KMS-11 (cell line): ENCODE measurements around the gene POLR3GL.
"Not testable (repeated sequence)": the region's sequence is repeated elsewhere in the genome, so short reads cannot be mapped to it uniquely, and the experiment has no call there.

ENCODE experiments used
- H2AFZ ChIP-seq: fragments of 200-600 bp; sonication (generic); 2 replicates; pipeline ENCODE4 v1.6.1; 2016; ENCODE audit warnings: antibody characterized with exemption, mixed run types, low read depth
- H3K27ac ChIP-seq: fragments of 200-600 bp; sonication (generic); 2 replicates; pipeline ENCODE4 v1.6.1; 2016; ENCODE audit warnings: mild to moderate bottlenecking, mixed run types
- H3K27me3 ChIP-seq: fragments of 200-600 bp; sonication (generic); 2 replicates; pipeline ENCODE4 v1.6.1; 2017; ENCODE audit warnings: mild to moderate bottlenecking, low read depth, mixed run types, moderate library complexity; ENCODE audit not compliant: insufficient read depth
- H3K36me3 ChIP-seq: fragments of 200-600 bp; sonication (generic); 2 replicates; pipeline ENCODE4 v1.6.1; 2017; ENCODE audit warnings: mild to moderate bottlenecking, mixed run types; ENCODE audit not compliant: insufficient read depth
- H3K4me1 ChIP-seq: fragments of 200-600 bp; sonication (generic); 2 replicates; pipeline ENCODE4 v1.6.1; 2016; ENCODE audit warnings: mild to moderate bottlenecking, low read depth, mixed run types; ENCODE audit not compliant: poor library complexity, severe bottlenecking
- H3K4me2 ChIP-seq: fragments of 200-600 bp; sonication (generic); 2 replicates; pipeline ENCODE4 v1.7.0; 2016; ENCODE audit warnings: mild to moderate bottlenecking, mixed run types
- H3K4me3 ChIP-seq: fragments of 200-600 bp; sonication (generic); IDR thresholded peaks from 2 replicates; pipeline ENCODE4 v1.6.1; 2017; ENCODE audit warnings: low read depth, low read length, mixed read lengths; ENCODE audit not compliant: insufficient read depth
- H3K79me2 ChIP-seq: fragments of 200-600 bp; sonication (generic); 2 replicates; pipeline ENCODE4 v1.6.1; 2016; ENCODE audit warnings: low read depth, mixed run types; ENCODE audit not compliant: insufficient read depth
- H3K9ac ChIP-seq: fragments of 200-600 bp; sonication (generic); 2 replicates; pipeline ENCODE4 v1.6.1; 2016; ENCODE audit warnings: mild to moderate bottlenecking, mixed run types
- H4K20me1 ChIP-seq: fragments of 200-600 bp; sonication (generic); 2 replicates; pipeline ENCODE4 v1.6.1; 2016; ENCODE audit warnings: mild to moderate bottlenecking, mixed run types; ENCODE audit not compliant: insufficient read depth
- TF ChIP-seq, protein P1 (sequence below): fragments of 200-600 bp; sonication (generic); conservative IDR thresholded peaks from 2 replicates; pipeline ENCODE4 v1.6.1; 2017; ENCODE audit warnings: low read depth, mild to moderate bottlenecking, antibody characterized with exemption, low read length, moderate library complexity, mixed read lengths

The POLR3GL gene

DNA sequence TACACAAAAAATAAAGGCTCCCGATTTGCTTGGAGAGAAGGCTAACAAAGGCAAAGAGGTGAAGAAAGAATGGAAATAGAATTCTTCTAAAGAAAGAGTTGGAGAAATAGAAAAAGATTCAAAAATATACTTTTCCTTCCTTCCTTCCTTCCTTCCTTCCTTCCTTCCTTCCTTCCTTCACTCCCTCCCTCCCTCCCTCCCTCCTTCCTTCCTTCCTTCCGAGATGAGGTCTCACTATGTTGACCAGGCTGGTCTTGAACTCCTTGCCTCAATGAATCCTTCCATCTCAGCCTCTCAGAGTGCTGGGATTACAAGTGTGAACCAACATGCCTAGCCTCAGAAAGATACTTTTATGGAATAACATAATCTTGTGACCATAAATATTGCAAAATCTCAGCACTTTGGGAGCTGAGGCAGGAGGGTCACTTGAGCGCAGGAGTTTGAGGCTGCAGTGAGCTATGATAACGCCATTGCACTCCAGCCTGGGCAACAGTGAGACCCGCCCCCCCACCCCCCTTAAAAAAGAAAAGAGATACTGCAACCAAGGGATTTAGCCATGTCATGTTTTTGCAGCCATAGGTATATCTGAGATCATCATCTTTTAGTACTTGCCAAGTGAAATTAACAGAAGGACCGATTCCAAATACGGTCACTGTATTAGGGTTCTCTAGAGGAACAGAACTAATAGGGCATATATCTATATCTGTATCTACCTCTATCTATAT is 58.1 kb downstream of the POLR3GL start:
- no peaks in the 10 kb centered on the region for H4K20me1 ChIP-seq
- no peak overlapping the region for H3K4me2 ChIP-seq
- H3K4me1 ChIP-seq = peaks cover 8% of the 10 kb centered on the region
- H3K79me2 ChIP-seq = no peaks in the 10 kb centered on the region
- no peak overlapping the region for H3K4me3 ChIP-seq
- no peak overlapping the region for H3K9ac ChIP-seq
- H3K36me3 ChIP-seq = no peaks in the 10 kb centered on the region
- TF ChIP-seq, protein P1, sequence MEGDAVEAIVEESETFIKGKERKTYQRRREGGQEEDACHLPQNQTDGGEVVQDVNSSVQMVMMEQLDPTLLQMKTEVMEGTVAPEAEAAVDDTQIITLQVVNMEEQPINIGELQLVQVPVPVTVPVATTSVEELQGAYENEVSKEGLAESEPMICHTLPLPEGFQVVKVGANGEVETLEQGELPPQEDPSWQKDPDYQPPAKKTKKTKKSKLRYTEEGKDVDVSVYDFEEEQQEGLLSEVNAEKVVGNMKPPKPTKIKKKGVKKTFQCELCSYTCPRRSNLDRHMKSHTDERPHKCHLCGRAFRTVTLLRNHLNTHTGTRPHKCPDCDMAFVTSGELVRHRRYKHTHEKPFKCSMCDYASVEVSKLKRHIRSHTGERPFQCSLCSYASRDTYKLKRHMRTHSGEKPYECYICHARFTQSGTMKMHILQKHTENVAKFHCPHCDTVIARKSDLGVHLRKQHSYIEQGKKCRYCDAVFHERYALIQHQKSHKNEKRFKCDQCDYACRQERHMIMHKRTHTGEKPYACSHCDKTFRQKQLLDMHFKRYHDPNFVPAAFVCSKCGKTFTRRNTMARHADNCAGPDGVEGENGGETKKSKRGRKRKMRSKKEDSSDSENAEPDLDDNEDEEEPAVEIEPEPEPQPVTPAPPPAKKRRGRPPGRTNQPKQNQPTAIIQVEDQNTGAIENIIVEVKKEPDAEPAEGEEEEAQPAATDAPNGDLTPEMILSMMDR = no peak
- no peak overlapping the region for H3K27ac ChIP-seq
- H2AFZ ChIP-seq = no peak overlapping the region
- H3K27me3 ChIP-seq = no peaks in the 10 kb centered on the region

DNA sequence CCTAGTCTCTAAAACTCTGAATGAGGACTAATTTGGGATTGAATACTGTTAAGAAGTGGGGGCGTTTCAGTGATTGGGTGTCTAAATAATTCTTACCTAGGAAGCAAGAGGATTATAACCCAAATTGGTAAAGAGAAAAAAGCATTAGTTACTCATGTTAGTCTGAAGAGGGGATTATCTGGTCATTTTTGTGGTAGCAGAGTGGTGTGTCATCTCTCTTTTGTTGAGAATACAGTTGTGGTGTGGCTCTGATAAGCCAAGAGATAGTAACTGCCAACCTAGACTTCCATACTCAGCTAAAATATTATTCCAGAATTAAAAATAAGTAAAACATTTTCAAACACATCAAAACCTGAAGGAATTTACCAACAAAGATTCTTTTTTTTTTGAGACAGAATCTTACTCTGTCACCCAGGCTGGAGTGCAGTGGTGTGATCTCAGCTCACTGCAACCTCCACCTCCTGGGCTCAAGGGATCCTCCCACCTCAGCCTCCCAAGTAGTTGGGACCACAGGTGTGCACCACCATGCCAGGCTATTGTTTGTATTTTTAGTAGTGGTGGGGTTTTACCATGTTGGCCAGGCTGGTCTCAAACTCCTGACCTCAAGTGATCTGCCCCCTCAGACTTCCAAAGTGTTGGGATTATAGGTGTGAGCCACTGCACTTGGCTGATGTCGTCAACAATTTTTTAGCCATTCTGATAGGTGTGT is 61.5 kb downstream of the POLR3GL start:
- not testable (repeated sequence) for H3K27ac ChIP-seq, H3K9ac ChIP-seq, H2AFZ ChIP-seq

DNA sequence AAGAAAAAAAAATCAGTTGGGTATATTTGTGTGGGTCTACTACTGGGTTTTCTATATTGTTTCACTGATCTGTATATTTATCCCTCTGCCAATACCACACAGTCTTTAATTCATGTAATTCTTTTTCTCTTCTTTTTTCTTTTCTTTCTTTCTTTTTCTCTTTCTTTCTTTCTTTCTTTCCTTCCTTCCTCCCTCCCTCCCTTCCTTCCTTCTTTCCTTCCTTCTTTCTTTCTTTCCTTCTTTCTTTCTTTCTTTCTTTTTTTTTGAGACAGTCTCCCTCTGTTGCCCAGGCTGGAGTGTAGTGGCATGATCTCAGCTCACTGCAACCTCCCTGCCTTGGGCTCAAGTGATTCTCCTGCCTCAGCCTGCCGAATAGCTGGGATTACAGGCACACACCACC is 62.2 kb downstream of the POLR3GL start:
- H3K27ac ChIP-seq, H3K4me3 ChIP-seq, H3K4me2 ChIP-seq, H3K36me3 ChIP-seq, H3K27me3 ChIP-seq, H3K9ac ChIP-seq, H3K79me2 ChIP-seq, H2AFZ ChIP-seq, H4K20me1 ChIP-seq: not testable (repeated sequence)
- H3K4me1 ChIP-seq = peaks cover 15% of the 10 kb centered on the region

More for the DNA sequence above, 61.5 kb downstream of the POLR3GL start:
- not testable (repeated sequence) for H3K79me2 ChIP-seq, H3K36me3 ChIP-seq, H4K20me1 ChIP-seq, H3K27me3 ChIP-seq, H3K4me2 ChIP-seq, H3K4me3 ChIP-seq
- H3K4me1 ChIP-seq = peaks cover 12% of the 10 kb centered on the region
